ENCODE results near the gene SLC25A47.
"Not testable (repeated sequence)": the region's sequence is repeated elsewhere in the genome, so short reads cannot be mapped to it uniquely, and the experiment has no call there.

The SLC25A47 gene

GRCh38 chr14:100305324-100306100 is 17.6 kb upstream of the SLC25A47 start:
- no peak for DNase-seq (ENCODE audit: low read depth)

- peak; percentile 42 for DNase-seq (ENCODE audit: low read depth)
Observed at GRCh38 chr14:100306101-100306997, 16.8 kb upstream of the SLC25A47 start, which contains the start of gene SLC25A29. SLC25A29 (minus strand) TSS chr14:100306444; CDS start chr14:100306232, 212 bp downstream.

- DNase-seq (ENCODE audit: low read depth), result no peak
Observed at GRCh38 chr14:100306998-100307765, 16.0 kb upstream of the SLC25A47 start.

DNA sequence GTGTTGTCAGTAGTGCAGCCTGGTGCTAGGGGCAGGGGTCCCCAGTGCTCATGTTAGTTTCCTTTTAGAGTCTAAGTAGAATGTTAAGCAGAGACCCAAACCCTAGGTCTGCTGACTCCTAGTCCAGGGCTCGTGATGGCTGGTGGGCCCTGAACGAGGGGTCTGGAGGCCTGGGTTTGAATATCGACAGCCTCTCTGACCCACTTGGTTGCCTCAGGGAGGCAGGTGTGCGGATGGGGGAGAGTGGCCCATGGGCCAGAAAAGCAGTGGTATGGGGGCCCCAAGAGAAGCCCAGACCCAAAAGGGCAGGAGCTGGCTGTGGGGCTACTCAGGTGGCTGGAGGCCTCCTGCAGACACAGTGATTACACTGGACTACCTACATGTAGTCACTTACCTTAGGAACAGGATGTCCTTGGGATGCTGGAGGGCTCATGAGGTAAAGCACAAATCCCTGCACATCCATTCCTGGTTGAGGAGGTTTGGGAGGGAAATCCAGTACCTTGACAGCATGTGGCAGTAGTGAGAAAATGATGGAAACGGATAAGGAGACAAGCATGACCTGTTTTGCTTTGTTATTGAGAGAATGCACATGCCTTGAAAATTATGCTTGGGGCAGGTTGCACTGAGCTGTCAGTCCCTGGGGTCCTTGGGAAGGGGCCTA is 15.2 kb upstream of the SLC25A47 start:
- no peak for DNase-seq (ENCODE audit: low read depth)

GRCh38 chr14:100308427-100308792 is 14.7 kb upstream of the SLC25A47 start:
- DNase-seq (ENCODE audit: low read depth), result not testable (repeated sequence)

DNA sequence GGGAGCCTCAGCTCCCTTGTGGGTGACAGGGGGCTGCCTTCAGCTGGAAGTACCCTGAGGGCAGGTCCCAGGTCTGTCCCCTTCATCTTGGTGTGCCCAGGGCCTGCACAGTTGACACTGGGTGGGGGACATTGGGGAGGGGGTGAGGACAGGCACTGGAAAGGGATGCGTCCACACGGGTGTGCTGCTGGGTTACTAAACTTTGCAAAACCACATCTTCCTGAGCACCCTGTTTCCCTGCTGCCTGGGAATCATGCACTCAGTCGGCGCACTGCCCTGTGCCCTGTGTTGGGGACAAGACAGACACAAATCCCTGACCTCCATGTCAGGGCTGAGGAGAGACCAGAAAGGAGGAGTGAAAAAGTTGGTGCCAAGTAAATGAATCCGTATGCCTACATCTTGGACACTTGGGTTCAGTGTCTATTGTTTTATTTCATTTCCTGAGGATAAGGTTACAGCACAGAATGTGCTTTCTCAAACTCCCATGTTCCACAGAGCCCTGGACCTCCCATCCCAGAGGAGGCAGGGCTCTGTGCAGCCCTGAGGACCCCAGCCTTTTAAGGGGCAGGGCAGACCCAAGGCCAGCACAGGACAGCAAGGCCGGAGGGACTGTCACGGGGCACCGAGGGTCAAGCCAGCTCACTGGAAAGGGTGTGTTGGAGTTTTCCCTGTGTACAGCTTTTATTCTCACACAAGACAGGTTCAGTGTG is 14.0 kb upstream of the SLC25A47 start:
- no peak for DNase-seq (ENCODE audit: low read depth)

DNA sequence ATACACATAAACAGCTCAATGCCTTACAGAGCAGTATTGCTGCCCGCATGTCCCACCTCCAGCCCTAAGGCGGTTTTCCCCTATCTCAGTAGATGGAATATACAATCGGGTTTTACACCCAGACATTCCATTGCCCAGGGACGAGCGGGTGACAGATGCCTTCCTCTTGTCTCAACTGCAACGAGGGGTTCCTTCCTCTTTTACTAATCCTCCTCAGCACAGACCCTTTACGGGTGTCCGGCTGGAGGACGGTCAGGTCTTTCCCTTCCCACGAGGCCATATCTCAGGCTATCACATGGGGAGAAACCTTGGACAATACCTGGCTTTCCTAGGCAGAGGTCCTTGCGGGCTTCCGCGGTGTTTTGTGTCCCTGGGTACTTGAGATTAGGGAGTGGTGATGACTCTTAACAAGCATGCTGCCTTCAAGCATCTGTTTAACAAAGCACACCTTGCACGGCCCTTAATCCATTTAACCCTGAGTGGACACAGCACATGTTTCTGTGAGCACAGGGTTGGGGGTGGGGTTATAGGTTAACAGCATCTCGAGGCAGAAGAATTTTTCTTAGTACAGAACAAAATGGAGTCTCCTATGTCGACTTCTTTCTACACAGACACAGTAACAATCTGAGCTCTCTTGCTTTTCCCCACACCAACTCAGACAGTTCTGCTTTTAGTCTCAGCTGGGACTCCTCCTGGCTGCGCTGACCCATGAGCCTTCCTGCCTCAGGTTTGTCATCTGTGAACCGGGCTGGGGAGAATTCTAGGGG is 10.8 kb upstream of the SLC25A47 start:
- not testable (repeated sequence) for DNase-seq (ENCODE audit: low read depth)

- no peak for DNase-seq (ENCODE audit: low read depth)
Observed at GRCh38 chr14:100312877-100313400, 10.2 kb upstream of the SLC25A47 start.

GRCh38 chr14:100313464-100314230 is 9.5 kb upstream of the SLC25A47 start:
- DNase-seq (ENCODE audit: low read depth), result no peak

DNA sequence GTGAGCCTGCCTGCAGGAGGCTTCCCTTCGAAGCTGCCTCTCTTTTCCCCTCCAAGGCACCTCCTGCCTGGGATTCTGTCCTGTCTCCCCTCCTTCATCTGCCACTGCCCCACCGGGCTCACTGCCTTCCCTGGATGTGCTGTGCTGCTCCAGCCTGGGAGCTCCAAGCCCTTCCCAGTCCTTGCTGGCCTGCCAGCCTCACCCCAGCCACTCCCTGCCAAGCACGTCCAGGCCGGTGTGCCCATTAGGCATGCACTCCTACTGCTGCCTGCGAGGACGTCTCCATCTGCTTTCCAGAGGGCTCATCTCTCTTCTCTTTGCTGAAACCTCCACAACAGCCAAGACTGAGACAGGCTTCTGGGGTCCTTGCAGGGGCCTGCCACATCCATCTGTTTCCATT is 8.4 kb upstream of the SLC25A47 start:
- DNase-seq (ENCODE audit: low read depth), result no peak

DNA sequence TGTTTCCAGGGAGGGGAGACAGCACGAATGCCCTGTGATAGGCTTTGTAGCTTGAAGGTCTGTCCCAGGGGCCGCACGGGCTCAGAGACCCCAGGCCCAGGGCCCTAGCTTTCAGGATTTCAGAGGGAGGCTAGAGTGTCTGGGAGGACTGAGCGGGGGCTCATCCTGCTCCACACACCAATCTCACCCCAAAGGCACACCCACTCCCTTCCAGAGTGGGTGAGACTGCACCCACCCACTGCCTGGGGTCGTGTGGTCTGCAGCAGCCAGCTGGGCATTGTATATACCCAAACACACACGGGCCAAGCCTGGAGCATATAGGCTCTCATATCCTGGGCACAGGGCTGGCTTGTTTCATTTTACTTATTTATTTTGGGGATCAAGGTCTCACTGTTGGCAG is 5.8 kb upstream of the SLC25A47 start:
- no peak for DNase-seq (ENCODE audit: low read depth)

- DNase-seq (ENCODE audit: low read depth), result peak; percentile 21
Observed at GRCh38 chr14:100317912-100318808, 5.0 kb upstream of the SLC25A47 start.

DNA sequence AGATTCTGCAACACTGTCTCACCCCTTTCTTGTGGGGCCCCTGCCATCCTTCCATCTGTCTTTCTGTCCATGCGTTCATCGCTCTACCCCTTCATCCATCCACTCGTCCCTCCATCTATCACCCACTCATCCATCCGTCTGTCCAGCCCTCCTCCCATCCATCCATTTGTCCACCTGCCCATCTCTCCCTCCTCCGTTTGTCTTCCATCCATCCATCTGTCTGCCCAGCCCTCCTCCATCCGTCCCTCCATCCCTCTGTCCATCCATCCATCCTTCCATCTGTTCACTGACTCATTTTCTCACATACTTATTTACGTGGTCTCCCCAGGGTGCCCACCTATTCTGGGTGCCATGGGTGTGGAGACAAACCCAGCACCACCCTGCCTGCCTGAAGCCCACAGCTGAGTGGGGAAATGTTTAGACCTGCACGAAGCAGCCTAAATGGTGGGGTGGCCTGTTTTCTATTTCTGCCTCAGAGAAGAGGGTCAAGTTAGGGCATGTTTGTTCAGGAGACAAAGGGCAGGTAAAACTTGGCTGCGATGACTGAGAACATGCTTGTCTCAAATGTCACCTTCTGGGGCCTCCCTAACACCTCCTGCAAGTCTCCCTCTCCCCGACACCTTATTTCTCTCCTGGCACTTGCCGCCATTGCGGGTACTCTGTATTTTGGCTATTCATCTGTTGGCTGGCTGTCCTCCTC is 2.8 kb upstream of the SLC25A47 start:
- no peak for DNase-seq (ENCODE audit: low read depth)

DNA sequence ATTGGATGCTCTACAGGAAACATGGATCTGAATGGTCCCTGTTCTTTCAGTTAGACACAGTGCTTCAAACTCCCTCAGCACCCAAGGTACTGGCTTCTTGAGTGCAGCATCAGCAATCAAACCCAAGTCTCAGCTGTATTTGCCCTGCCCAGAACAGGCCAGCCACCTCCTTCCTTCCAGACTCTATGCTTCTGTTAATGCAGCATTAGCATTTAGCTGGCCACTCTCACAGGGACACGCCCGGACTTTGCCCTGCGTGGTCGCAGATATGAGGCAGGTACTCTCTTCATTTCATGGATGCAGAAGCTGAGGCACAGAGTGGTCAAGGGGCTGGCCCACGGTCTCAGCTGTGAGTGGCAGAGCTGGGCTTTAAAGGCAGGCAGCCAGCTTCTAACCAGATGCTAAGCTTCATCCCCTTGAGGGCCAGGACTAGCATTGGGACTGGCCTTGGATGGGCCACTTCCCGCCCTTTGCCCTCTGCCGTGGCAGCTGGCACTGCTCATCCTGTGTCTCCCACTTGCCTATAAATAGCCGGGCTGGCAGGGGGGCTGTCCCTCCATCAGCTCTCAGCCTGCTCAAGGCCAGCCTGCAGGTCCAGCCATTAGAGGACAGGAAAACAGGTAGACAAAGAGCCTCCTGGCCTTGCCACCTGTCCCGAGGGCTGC is 1.5 kb upstream of the SLC25A47 start:
- no peak for DNase-seq (ENCODE audit: low read depth)

DNA sequence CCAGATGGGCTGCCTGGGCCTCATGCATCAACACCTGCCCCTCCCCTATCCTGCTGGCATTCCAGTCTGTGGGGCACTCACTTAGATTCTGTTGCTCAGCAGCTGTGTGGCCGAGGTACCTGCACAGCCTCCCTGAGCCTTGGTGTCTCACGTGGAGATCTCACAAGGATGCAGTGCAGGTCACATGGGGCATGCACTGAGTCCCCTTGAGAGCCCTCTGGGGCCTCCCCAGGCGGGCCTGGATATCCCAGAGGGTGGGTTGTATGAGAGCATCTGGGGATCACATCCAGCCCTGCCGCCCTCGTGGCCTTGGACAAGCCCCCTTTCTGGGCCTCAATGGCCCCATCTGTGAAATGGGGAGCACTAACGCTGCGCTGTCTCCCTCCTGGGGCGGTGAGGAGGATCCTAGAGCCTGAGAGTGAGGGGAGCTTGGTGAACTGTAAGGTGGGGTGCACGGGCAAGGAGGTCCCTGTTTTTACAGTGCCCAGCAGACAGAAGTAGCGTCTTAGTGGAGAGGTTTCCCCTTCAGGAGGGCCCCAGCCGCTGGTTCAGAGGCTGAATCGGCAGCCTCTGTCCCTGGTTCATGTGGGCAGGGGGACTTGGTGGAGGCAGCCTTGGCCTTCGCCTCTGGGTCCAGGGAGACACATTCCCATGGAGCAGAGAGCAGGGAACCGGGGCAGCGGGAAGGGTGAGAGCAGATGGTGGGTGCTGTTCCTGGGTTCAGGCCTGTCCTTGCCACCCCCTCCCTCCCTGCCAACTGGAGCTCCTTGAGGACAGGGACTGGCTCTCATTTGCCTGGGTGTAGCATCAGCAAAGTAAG is 791 bp upstream of the SLC25A47 start:
- no peak for DNase-seq (ENCODE audit: low read depth)

DNA sequence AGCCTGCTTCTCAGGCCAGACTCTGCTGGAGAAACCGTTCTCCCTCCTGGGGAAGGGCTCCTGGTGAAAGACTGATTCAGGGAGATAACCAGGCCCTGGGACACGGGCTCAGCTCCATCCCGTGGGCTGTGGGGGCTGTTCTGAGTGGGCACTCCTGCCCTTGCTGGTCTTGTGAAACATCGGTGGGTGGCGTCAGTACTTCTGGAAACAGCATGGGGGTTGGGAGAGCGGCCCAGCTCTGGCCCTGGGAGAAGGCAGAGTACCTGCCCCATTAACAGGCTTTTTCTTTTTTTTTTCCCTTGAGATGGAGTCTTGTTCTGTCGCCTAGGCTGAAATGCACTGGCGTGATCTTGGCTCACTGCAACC is 786 bp downstream of the SLC25A47 start:
- no peak for DNase-seq (ENCODE audit: low read depth)

Measured in fibroblast of the conjunctiva (primary cell).